Stimulated activated naive CD8-positive, alpha-beta T cell treated with anti-CD3 and anti-CD28 coated beads, Interleukin-15, Interleukin-2, amounts not matched to agents 100 ng/mL and 50 ng/mL, for 24 hours (primary cell): ENCODE results near the gene PHF21B.
"Not testable (repeated sequence)": the region's sequence is repeated elsewhere in the genome, so short reads cannot be mapped to it uniquely, and the experiment has no call there.

Experiments used
- H3K27ac Mint-ChIP-seq: one replicate; pipeline ENCODE4 v1.8.0; 2021; ENCODE audit warnings: mild to moderate bottlenecking, mixed read lengths
- H3K27me3 Mint-ChIP-seq: one replicate; pipeline ENCODE4 v1.8.0; 2021; ENCODE audit warnings: mixed read lengths
- H3K36me3 Mint-ChIP-seq: one replicate; pipeline ENCODE4 v1.8.0; 2021; ENCODE audit warnings: low read depth, mixed read lengths
- H3K4me1 Mint-ChIP-seq: one replicate; pipeline ENCODE4 v1.8.0; 2021; ENCODE audit warnings: low read depth, mixed read lengths
- H3K4me3 Mint-ChIP-seq: one replicate; pipeline ENCODE4 v1.8.0; 2021; ENCODE audit warnings: mild to moderate bottlenecking, mixed read lengths
- H3K9me3 Mint-ChIP-seq: one replicate; pipeline ENCODE4 v1.8.0; 2021; ENCODE audit warnings: mixed read lengths

The PHF21B gene

DNA sequence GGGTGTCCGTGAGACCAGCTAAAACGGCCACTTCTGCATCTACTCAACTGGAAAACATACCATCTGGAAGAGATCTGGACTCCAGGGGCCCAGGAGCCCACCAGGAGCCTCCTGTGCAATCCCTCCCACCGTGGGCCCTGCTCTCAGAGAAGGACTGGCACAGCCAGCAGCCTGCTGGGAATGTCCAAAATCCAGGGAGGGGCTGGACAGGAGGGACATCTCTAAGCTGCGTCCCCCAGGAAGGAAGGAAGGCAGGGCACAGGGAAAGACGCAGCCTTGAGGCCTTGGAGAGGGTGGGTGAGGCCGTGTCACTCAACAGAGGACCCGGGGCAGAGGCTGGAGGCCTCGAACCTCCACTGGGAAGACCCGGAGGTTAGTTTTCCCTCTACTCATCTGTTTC is 78.0 kb downstream of the PHF21B start:
- Mint-ChIP-seq H3K9me3 (no peaks in the 10 kb centered on the region), H3K4me1 (no peaks in the 10 kb centered on the region), H3K27me3 (peaks cover 1% of the 10 kb centered on the region), H3K36me3 (no peaks in the 10 kb centered on the region), H3K27ac (no peak overlapping the region), H3K4me3 (no peak overlapping the region)

GRCh38 chr22:44931077-44931540 is 78.7 kb downstream of the PHF21B start:
- Mint-ChIP-seq H3K36me3 (no peaks in the 10 kb centered on the region), H3K27ac (no peak overlapping the region), H3K4me3 (no peak overlapping the region), H3K27me3 (peaks cover 4% of the 10 kb centered on the region), H3K9me3 (no peaks in the 10 kb centered on the region), H3K4me1 (no peaks in the 10 kb centered on the region)

DNA sequence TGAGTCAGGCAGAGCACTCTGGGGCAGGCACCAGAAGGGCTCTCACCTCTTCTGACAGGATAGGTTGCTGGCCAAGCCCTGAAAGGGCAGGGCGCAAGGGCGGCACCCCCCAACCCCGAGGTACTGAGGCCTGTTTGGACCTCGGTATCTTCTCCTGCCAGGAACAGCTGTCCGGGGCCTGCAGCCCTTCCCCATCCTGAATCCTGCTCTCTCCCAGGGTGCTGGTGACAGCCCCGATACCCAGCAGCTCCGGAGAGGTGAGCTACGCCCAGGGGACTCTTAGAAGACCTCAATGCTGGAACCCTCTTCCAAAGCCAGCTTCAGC is 79.1 kb downstream of the PHF21B start:
- Mint-ChIP-seq H3K27ac (no peak overlapping the region), H3K27me3 (peaks cover 4% of the 10 kb centered on the region), H3K36me3 (no peaks in the 10 kb centered on the region), H3K4me1 (no peaks in the 10 kb centered on the region), H3K4me3 (no peak overlapping the region), H3K9me3 (no peaks in the 10 kb centered on the region)

- Mint-ChIP-seq H3K36me3 (no peaks in the 10 kb centered on the region), H3K9me3 (no peaks in the 10 kb centered on the region), H3K27ac (no peak overlapping the region), H3K4me3 (no peak overlapping the region), H3K4me1 (no peaks in the 10 kb centered on the region), H3K27me3 (peaks cover 4% of the 10 kb centered on the region)
Observed at GRCh38 chr22:44930016-44930710, 79.6 kb downstream of the PHF21B start.

- Mint-ChIP-seq H3K4me1 (no peaks in the 10 kb centered on the region), H3K9me3 (no peaks in the 10 kb centered on the region), H3K36me3 (no peaks in the 10 kb centered on the region), H3K4me3 (no peak overlapping the region), H3K27me3 (peaks cover 4% of the 10 kb centered on the region), H3K27ac (no peak overlapping the region)
Observed at GRCh38 chr22:44929359-44930015, 80.3 kb downstream of the PHF21B start.

DNA sequence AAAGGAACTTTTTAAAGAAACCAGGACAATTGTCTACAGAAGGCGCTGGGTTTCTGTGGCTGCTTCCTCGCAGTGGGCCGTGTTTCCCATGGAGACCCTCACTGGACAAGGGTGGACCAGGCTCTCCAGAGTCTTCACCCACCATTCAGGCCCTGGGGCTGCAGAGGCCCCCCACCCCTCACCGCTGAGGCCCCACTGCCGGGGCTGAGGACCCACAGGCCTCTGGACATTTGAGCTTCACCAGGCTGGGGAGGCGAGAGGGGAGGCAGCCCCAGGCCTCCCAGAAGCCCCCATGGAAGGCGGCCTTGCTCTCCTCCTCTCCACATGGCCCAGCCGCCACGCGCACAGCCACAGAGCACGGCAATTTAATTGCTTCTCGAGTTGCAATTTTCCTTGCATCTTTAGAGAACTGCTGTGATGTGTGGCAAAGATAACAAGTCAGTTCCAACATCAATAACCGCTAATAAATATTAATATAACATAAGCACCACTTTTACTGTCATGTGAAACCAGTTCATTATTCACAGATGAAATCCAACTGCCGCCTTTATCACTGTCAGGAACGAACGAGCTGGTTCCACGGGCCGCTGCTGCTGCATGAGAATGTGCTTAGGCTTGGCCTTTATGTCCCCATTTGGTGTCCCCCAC is 81.0 kb downstream of the PHF21B start:
- Mint-ChIP-seq H3K27ac (no peak overlapping the region), H3K36me3 (no peaks in the 10 kb centered on the region), H3K4me3 (no peak overlapping the region), H3K27me3 (peaks cover 4% of the 10 kb centered on the region), H3K4me1 (no peaks in the 10 kb centered on the region), H3K9me3 (no peaks in the 10 kb centered on the region)

- no peaks in the 10 kb centered on the region for H3K9me3 Mint-ChIP-seq
- no peak overlapping the region for H3K27ac Mint-ChIP-seq
- H3K4me3 Mint-ChIP-seq: no peak overlapping the region
- H3K27me3 Mint-ChIP-seq: peaks cover 4% of the 10 kb centered on the region
- no peaks in the 10 kb centered on the region for H3K4me1 Mint-ChIP-seq
- no peaks in the 10 kb centered on the region for H3K36me3 Mint-ChIP-seq
Observed at GRCh38 chr22:44928136-44928463, 81.7 kb downstream of the PHF21B start.

DNA sequence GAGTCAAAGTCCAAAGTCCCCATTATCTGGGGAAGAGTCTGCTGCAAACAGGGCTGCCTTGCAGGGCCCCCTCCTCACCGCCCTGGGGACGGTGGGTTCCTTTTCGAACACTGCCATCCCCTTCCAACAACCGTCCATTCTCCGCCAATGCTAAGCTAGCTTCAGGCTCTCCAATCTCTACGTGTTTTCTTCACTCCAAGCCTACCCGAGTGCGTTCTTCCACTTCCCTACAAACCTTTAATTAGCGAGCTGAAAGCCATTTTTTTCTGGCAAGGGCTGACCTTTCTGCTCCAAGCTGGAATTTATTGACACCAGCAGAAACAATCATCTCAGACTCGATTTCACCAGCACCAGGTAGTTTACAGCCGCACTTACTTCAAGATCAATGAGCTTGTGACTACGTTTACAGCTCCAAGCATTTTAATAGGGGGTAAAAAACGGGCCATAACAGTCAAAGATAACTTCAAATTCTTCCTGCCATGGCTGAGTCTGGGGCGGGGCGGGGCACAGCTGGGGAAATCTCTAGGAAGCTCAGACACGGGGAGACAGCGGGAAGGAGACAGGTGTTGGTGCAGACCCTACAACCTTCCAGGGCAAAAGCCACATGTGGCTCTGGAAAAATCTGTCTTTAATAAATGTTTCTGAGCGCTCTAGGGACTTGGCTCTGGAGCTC is 82.2 kb downstream of the PHF21B start:
- no peak overlapping the region for H3K4me3 Mint-ChIP-seq
- H3K36me3 Mint-ChIP-seq: no peaks in the 10 kb centered on the region
- H3K27me3 Mint-ChIP-seq: peaks cover 4% of the 10 kb centered on the region
- no peaks in the 10 kb centered on the region for H3K4me1 Mint-ChIP-seq
- H3K9me3 Mint-ChIP-seq: no peaks in the 10 kb centered on the region
- no peak overlapping the region for H3K27ac Mint-ChIP-seq

GRCh38 chr22:44926491-44927415 is 83.1 kb downstream of the PHF21B start:
- Mint-ChIP-seq H3K27ac (no peak overlapping the region), H3K4me3 (no peak overlapping the region), H3K27me3 (peaks cover 4% of the 10 kb centered on the region), H3K4me1 (no peaks in the 10 kb centered on the region), H3K36me3 (no peaks in the 10 kb centered on the region), H3K9me3 (no peaks in the 10 kb centered on the region)

DNA sequence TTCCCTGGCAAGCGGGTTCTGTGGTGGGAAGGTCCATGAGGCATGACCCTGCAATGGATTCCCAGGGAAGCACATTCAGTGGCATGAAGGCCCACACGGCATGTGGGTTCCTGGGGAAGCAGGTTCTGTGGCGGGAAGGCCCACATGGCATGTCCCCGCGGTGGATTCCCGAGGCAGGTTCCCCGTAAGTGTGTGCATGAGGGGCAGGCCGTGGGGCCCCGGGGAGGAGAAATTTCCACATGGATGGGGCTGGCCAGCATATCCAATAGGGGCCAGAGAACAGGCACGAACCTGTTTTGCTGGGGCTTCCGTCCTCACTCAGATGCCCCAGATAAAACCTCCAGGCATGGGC is 83.7 kb downstream of the PHF21B start:
- no peak overlapping the region for H3K4me3 Mint-ChIP-seq
- no peak overlapping the region for H3K27ac Mint-ChIP-seq
- H3K27me3 Mint-ChIP-seq: peaks cover 4% of the 10 kb centered on the region
- no peaks in the 10 kb centered on the region for H3K36me3 Mint-ChIP-seq
- no peaks in the 10 kb centered on the region for H3K9me3 Mint-ChIP-seq
- H3K4me1 Mint-ChIP-seq: no peaks in the 10 kb centered on the region

- Mint-ChIP-seq H3K36me3 (no peaks in the 10 kb centered on the region), H3K27ac (no peak overlapping the region), H3K9me3 (no peaks in the 10 kb centered on the region), H3K4me1 (no peaks in the 10 kb centered on the region), H3K4me3 (no peak overlapping the region), H3K27me3 (peaks cover 4% of the 10 kb centered on the region)
Observed at GRCh38 chr22:44925465-44926123, 84.2 kb downstream of the PHF21B start.

DNA sequence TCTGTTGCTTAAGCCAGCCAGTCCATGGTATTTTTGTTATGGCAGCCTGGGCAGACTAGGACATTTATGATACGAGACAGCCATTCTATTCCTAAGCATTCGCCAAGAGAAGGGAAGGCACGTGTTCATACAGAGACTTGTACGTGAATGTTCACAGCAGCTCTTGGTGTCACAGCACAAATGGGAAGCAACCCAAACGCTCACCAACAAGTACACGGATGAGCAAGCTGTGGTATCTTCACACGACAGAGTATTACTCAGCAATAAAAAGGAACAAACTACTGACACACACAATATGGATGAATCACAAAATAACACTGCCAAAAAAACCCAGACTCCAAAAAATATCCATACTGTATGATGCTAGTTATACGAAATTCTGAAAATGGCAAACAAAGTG is 85.1 kb downstream of the PHF21B start:
- Mint-ChIP-seq H3K9me3 (no peaks in the 10 kb centered on the region), H3K4me1 (no peaks in the 10 kb centered on the region), H3K4me3 (no peak overlapping the region), H3K36me3 (no peaks in the 10 kb centered on the region), H3K27ac (no peak overlapping the region), H3K27me3 (peaks cover 4% of the 10 kb centered on the region)

- H3K36me3 Mint-ChIP-seq: no peaks in the 10 kb centered on the region
- no peaks in the 10 kb centered on the region for H3K9me3 Mint-ChIP-seq
- H3K4me1 Mint-ChIP-seq: no peaks in the 10 kb centered on the region
- no peak overlapping the region for H3K27ac Mint-ChIP-seq
- H3K27me3 Mint-ChIP-seq: peaks cover 4% of the 10 kb centered on the region
- H3K4me3 Mint-ChIP-seq: no peak overlapping the region
Observed at GRCh38 chr22:44924098-44924497, 85.7 kb downstream of the PHF21B start.

DNA sequence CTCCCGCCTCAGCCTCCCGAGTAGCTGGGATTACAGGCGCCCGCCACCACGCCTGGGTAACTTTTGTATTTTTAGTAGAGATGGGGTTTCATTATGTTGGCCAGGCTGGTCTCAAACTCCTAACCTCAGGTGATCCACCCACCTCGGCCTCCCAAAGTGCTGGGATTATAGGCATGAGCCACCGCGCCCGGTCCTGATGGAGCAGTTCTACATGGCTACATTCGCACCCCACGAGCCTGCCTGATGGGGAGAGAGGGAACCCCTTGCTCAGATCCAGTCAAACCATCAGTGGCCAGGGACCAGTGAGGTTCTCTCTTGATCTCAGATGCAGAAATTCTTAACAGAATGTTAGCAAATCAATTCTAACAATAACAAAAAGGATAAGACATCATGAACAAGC is 88.0 kb downstream of the PHF21B start:
- not testable (repeated sequence) for H3K36me3 Mint-ChIP-seq, H3K4me1 Mint-ChIP-seq, H3K27me3 Mint-ChIP-seq, H3K27ac Mint-ChIP-seq, H3K9me3 Mint-ChIP-seq, H3K4me3 Mint-ChIP-seq
